Measurements from ENCODE around the gene RGMA.

- no peak for TF ChIP-seq CTCF (conservative IDR thresholded peaks at IDR 0.05; ENCODE audit: low read depth, low read length)
- no peak for TF ChIP-seq EZH2 (IDR thresholded peaks at IDR 0.05; ENCODE audit: low read length, unreplicated experiment)
- TF ChIP-seq EZH2phosphoT487 (IDR thresholded peaks at IDR 0.05; ENCODE audit: borderline replicate concordance, low read length): no peak
Measured at GRCh38 chr15:93055211-93055610, 33.8 kb downstream of the RGMA start.

Measured in PC-3 (cell line).